Ishikawa (cell line): Measurements from ENCODE around the gene GATB.

Experiments
- CEBPB ChIP-seq: IDR thresholded peaks from 2 replicates; pipeline ENCODE4 v1.6.1; 2012
- EGR1 ChIP-seq: IDR thresholded peaks from 2 replicates; pipeline ENCODE4 v1.6.1; 2012
- EP300 ChIP-seq: IDR thresholded peaks from 2 replicates; pipeline ENCODE4 v1.6.1; 2012; ENCODE audit warnings: borderline replicate concordance
- FOXM1 ChIP-seq: IDR thresholded peaks from 2 replicates; pipeline ENCODE4 v1.6.1; 2012; ENCODE audit warnings: low read depth, borderline replicate concordance
- NFIC ChIP-seq: IDR thresholded peaks from 2 replicates; pipeline ENCODE4 v1.6.1; 2012
- RAD21 ChIP-seq: IDR thresholded peaks from 2 replicates; pipeline ENCODE4 v1.6.1; 2012; ENCODE audit warnings: low read depth
- TAF1 ChIP-seq: IDR thresholded peaks from 2 replicates; pipeline ENCODE4 v1.6.1; 2012; ENCODE audit warnings: low read depth, mild to moderate bottlenecking
- TCF12 ChIP-seq: IDR thresholded peaks from 2 replicates; pipeline ENCODE4 v1.6.1; 2012; ENCODE audit warnings: low read depth
- TEAD4 ChIP-seq: IDR thresholded peaks from 2 replicates; pipeline ENCODE4 v1.6.1; 2012
- YY1 ChIP-seq: IDR thresholded peaks from 2 replicates; pipeline ENCODE4 v1.6.1; 2012; ENCODE audit warnings: low read depth
- ZBTB7A ChIP-seq: IDR thresholded peaks from 2 replicates; pipeline ENCODE4 v1.6.1; 2012; ENCODE audit warnings: low read depth
- TF ChIP-seq, protein P1 (sequence below): IDR thresholded peaks from 2 replicates; pipeline ENCODE4 v1.6.1; 2012; ENCODE audit warnings: low read depth, mild to moderate bottlenecking
- TF ChIP-seq, protein P2 (sequence below): IDR thresholded peaks from 2 replicates; pipeline ENCODE4 v1.6.1; 2012
- TF ChIP-seq, protein P3 (sequence below): IDR thresholded peaks from 2 replicates; pipeline ENCODE4 v1.6.1; 2012

DNA sequence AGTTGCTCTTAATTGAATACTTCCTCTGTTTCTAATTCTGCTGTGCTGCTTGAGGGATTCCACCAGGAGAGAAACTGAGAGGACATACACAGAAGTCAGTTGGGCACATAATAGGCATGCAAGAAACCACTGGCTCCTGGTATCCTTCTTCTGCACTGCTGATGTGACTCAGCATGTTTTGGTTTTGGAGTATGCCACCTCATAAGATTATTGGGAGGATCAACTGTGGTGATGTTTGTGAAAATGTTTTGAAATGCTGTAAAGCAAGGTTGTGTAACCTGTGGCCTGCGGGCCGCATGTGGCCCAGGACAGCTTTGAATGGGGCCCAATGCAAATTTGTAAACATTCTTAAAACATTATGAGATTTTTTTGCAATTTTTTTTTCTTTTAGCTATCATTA lies 119.6 kb downstream of the GATB start:
- TF ChIP-seq TCF12 (no peak), YY1 (no peak), RAD21 (no peak), ZBTB7A (no peak), EP300 (no peak), CEBPB (no peak), NFIC (no peak), TAF1 (no peak), TEAD4 (no peak), FOXM1 (no peak), EGR1 (no peak)
- TF ChIP-seq, protein P1, sequence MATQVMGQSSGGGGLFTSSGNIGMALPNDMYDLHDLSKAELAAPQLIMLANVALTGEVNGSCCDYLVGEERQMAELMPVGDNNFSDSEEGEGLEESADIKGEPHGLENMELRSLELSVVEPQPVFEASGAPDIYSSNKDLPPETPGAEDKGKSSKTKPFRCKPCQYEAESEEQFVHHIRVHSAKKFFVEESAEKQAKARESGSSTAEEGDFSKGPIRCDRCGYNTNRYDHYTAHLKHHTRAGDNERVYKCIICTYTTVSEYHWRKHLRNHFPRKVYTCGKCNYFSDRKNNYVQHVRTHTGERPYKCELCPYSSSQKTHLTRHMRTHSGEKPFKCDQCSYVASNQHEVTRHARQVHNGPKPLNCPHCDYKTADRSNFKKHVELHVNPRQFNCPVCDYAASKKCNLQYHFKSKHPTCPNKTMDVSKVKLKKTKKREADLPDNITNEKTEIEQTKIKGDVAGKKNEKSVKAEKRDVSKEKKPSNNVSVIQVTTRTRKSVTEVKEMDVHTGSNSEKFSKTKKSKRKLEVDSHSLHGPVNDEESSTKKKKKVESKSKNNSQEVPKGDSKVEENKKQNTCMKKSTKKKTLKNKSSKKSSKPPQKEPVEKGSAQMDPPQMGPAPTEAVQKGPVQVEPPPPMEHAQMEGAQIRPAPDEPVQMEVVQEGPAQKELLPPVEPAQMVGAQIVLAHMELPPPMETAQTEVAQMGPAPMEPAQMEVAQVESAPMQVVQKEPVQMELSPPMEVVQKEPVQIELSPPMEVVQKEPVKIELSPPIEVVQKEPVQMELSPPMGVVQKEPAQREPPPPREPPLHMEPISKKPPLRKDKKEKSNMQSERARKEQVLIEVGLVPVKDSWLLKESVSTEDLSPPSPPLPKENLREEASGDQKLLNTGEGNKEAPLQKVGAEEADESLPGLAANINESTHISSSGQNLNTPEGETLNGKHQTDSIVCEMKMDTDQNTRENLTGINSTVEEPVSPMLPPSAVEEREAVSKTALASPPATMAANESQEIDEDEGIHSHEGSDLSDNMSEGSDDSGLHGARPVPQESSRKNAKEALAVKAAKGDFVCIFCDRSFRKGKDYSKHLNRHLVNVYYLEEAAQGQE, result no peak
- TF ChIP-seq, protein P2, sequence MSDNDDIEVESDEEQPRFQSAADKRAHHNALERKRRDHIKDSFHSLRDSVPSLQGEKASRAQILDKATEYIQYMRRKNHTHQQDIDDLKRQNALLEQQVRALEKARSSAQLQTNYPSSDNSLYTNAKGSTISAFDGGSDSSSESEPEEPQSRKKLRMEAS, result no peak
- TF ChIP-seq, protein P3, sequence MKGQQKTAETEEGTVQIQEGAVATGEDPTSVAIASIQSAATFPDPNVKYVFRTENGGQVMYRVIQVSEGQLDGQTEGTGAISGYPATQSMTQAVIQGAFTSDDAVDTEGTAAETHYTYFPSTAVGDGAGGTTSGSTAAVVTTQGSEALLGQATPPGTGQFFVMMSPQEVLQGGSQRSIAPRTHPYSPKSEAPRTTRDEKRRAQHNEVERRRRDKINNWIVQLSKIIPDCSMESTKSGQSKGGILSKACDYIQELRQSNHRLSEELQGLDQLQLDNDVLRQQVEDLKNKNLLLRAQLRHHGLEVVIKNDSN, result no peak
